HG03060 (cell line): Measurements from ENCODE around the gene GPR17.

Experiments
- ATAC-seq: cut with Tn5 transposase; IDR thresholded peaks from one replicate; pipeline ENCODE4 v1.9.1; 2021; ENCODE audit warnings: low read depth, moderate number of reproducible peaks; ENCODE audit not compliant: unreplicated experiment

Gene GPR17, protein sequence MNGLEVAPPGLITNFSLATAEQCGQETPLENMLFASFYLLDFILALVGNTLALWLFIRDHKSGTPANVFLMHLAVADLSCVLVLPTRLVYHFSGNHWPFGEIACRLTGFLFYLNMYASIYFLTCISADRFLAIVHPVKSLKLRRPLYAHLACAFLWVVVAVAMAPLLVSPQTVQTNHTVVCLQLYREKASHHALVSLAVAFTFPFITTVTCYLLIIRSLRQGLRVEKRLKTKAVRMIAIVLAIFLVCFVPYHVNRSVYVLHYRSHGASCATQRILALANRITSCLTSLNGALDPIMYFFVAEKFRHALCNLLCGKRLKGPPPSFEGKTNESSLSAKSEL

DNA sequence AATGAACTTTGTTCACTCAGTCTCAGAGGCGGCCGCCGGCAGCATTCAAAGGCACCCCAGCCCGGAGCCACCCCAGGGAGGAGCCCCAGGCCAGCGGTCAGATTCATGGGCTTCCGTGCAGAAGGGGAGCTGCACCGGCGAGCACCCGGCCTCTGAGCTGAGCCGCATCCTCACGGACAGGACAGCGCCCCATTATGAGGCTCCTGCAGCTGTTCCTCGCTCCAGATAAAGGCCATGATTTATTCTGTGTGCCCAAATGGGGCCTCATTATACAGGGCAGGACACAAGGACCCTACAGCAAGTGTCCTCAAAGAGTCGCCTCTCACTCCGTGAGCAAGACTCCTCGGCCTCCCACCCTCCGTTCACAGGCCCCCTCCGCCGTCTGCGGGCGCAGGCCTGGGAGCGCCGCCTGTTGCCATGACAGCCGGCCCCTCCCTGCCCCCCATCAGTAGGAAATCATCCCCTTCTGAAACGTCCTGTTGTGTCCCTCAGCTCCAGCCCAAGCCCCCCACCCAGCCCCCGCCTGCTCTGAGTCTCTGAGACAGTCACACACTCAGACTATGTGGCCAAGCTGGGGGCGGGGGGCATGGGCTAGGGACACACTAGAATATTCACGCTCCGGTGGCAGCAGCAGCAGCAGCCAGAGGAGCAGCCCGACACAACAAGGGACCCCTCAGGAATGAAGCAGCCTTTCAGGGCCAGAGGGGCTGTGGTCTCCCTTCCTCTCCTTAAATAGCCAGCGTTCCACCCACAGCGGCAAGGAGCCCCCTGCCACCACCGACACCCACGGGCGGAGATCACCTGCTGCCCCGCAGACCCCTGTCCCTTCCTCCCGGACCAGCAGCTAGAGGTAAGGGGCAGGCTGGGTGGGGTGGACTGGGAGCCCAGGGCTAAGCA, at the start of gene GPR17:
GPR17 (plus strand) TSS at position 759 of the 897 bp plus-strand sequence. CDS start 4,583 bp downstream, outside the sequence.
- no peak for ATAC-seq

- no peak for ATAC-seq
Observed at GRCh38 chr2:127596311-127597045, 49.5 kb upstream of the GPR17 start.

GRCh38 chr2:127597046-127597983, 48.6 kb upstream of the GPR17 start:
- no peak for ATAC-seq

- no peak for ATAC-seq
Observed at GRCh38 chr2:127597984-127598380, 48.0 kb upstream of the GPR17 start.

DNA sequence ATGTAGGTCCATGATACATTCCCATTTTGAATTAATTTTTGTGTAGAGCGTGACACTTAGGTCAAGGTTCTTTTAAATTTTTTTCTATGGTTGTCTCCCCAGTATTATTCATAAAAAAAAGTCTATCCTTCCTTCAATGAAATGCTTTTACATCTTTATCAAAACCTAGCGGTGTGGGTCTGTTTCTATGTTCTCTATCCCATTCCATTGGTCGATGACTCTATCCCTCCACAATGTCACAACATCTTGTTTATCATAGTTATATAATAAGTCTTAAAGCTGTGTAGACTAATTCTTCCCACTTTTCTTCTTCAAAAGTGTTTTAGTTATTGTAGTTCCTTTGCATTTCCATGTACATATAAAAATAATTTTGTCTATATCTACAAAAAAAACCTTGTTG, 47.2 kb upstream of the GPR17 start:
- no peak for ATAC-seq

GRCh38 chr2:127599211-127599610, 46.7 kb upstream of the GPR17 start:
- no peak for ATAC-seq

GRCh38 chr2:127604986-127605385, 41.0 kb upstream of the GPR17 start:
- ATAC-seq = no peak

GRCh38 chr2:127605691-127606263, 40.2 kb upstream of the GPR17 start:
- ATAC-seq = no peak

DNA sequence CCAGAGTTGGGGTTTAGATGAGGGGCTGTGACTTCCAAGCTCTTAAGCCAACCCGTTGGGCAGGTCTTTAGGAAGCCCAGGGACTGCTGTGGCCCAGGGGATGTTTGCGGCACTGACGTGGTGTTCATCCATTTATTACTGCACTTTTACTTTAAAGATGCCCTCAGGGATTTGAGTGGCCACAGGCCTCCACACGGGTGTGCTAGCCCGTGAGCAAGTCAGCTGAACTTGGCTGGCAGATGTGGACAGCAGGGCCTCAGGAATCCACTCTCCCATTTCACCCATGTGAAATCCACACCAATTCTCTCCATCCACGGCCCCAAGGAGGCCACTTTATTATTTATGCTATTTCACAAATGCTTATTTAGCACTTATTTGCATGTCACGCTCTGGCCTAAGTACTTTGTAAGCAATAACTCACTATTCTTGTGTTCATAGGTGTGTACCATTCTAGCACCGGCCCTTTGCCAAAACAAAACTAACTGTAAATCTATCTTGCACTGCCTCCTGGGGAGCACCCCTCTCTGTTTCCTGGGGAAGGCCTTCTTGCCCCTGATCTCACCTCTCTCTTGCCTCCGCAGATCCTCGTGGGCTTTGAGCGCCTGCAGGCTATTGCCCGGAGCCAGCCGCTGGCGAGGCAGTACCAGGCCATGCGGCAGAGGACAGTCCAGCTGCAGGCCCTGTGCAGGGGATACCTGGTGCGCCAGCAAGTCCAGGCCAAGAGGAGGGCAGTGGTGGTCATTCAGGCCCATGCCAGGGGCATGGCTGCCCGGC, 39.1 kb upstream of the GPR17 start:
- ATAC-seq = no peak

- ATAC-seq = no peak
Observed at GRCh38 chr2:127607399-127607908, 38.5 kb upstream of the GPR17 start.

GRCh38 chr2:127608061-127609030, 37.6 kb upstream of the GPR17 start:
- ATAC-seq = no peak

GRCh38 chr2:127609031-127609751, 36.8 kb upstream of the GPR17 start:
- ATAC-seq = no peak

- ATAC-seq = no peak
Observed at GRCh38 chr2:127609818-127610217, 36.1 kb upstream of the GPR17 start.

DNA sequence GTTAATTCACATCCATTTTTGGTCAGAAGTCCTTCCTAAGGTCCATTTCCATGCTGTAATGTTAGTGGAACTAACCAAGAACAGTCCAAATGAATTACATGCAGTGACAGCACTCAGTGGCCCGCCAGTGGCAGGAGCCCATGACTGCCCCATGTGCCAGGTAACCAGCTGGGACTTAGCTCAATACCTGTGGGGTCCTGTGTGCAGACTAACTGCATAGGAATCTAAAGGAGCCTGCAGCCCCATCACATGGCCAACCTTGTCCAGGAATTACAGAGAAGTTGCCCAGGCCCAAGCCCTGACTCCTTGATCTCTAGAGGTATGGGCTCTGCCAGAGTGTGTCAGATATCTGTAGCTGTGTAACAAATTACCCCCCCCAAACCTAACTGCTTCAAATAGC, 35.4 kb upstream of the GPR17 start:
- no peak for ATAC-seq

GRCh38 chr2:127611076-127611925, 34.7 kb upstream of the GPR17 start:
- ATAC-seq = no peak
